ENCODE measurements around the gene RELN.

The RELN gene

DNA sequence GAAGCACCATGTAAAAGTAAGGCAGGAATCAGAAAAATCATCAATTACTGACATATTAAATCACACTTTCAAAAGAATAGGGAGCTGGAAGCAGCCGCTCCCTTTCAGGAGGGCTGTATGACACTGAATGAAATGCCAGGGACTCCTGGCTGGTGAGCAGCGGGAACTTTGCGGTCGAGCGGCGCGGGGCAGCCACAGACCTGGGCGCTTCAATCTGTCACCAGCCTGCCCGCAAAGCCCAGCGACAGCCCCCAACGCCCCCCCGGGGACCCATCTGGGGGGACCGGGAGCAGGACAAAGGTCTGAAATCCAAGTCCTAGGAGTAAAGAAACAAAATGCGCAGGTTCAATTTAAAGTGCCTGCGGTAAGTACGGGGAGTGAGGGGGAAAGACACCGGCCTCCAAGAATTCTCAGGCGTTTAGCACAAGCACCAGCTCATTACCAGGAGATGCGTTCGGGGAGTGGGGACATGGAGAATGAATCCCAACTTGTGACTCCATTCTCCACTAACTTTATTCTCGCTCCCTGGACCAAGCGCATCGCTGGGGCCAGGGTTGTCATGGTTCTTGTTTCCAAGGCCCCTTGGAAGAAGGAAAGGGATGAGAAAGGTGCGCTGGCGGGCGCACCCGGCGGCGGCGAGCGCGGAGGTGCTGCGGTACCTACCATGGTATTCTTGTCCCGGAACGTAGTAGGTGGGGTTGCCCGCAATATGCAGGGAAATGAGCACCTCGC is 824 bp downstream of the RELN start (continued):
- TF ChIP-seq ZNF8 (CRISPR knock-in tag; IDR thresholded peaks at IDR 0.05) (no peak), GLIS3 (CRISPR knock-in tag; IDR thresholded peaks at IDR 0.05) (no peak), TCF4 (CRISPR knock-in tag; IDR thresholded peaks at IDR 0.05; ENCODE audit: borderline replicate concordance) (no peak), ZC3H10 (CRISPR knock-in tag; IDR thresholded peaks at IDR 0.05) (no peak), ZFP3 (CRISPR knock-in tag; IDR thresholded peaks at IDR 0.05) (no peak), OSR1 (CRISPR knock-in tag; IDR thresholded peaks at IDR 0.05) (no peak), ARNTL (CRISPR knock-in tag; IDR thresholded peaks at IDR 0.05; ENCODE audit: borderline replicate concordance, low read depth) (no peak)

DNA sequence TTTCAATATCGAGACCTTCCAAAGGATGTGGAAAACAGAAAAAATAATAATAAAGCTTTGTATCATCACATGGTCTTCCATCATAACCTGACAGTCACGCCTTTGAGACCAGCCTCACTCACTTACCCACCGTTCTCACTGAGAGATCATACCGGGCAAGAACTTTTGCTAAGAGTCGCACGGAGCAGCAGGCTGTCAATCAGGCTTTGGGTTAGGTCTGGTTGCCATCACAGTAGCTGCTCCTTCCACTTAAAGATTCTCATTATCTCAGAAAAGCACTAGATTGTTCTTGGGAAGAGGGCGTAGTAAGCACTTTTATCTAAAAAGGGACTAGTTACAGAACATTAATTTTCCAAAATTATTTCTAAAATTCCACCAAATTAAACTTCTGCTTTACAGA is 2.0 kb downstream of the RELN start:
- TF ChIP-seq SNAI2 (CRISPR knock-in tag; IDR thresholded peaks at IDR 0.05) (no peak), CSDC2 (CRISPR knock-in tag; IDR thresholded peaks at IDR 0.05) (no peak), TCF4 (CRISPR knock-in tag; IDR thresholded peaks at IDR 0.05; ENCODE audit: borderline replicate concordance) (no peak), ZFP30 (CRISPR knock-in tag; IDR thresholded peaks at IDR 0.05) (no peak), ZNF70 (CRISPR knock-in tag; IDR thresholded peaks at IDR 0.05) (no peak)
- TF ChIP-seq, protein P1, sequence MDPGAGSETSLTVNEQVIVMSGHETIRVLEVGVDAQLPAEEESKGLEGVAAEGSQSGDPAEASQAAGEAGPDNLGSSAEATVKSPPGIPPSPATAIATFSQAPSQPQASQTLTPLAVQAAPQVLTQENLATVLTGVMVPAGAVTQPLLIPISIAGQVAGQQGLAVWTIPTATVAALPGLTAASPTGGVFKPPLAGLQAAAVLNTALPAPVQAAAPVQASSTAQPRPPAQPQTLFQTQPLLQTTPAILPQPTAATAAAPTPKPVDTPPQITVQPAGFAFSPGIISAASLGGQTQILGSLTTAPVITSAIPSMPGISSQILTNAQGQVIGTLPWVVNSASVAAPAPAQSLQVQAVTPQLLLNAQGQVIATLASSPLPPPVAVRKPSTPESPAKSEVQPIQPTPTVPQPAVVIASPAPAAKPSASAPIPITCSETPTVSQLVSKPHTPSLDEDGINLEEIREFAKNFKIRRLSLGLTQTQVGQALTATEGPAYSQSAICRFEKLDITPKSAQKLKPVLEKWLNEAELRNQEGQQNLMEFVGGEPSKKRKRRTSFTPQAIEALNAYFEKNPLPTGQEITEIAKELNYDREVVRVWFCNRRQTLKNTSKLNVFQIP (CRISPR knock-in tag; IDR thresholded peaks at IDR 0.05; ENCODE audit: borderline replicate concordance, low read depth), result no peak
- no peak for ATAC-seq

DNA sequence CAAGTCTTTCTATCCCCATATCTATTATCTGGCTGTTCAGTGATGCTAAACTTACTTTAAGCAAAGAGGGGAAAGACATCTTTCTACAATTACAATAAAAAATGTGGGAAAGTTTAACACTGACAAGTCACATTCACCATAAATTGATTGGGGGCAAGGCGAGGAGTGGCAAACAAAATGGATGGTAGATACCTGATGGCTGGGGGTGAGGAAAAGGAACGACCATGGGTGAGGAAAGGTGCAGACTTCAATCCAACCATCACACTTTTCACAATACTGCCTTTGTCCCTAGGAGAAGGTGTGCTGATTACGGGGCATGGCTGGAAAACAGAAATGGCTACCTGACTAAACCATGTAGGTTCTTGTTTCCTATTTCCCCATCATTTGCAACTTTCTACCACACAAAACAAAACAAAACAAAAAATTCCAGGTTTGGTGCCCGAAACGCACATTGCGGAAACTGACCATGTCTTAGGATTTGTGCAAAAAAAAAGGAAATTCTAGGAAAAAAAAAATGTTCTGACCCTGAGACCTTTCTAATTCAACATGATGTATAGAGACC is 3.8 kb downstream of the RELN start:
- no peak for ATAC-seq
- no peak for TF ChIP-seq BACH2 (CRISPR knock-in tag; IDR thresholded peaks at IDR 0.05; ENCODE audit: borderline replicate concordance)
- no peak for TF ChIP-seq ISL1 (CRISPR knock-in tag; IDR thresholded peaks at IDR 0.05)
- no peak for TF ChIP-seq ESRRG (CRISPR knock-in tag; IDR thresholded peaks at IDR 0.05)
- no peak for TF ChIP-seq CSDC2 (CRISPR knock-in tag; IDR thresholded peaks at IDR 0.05)
- TF ChIP-seq, protein P1 (CRISPR knock-in tag; IDR thresholded peaks at IDR 0.05; ENCODE audit: borderline replicate concordance, low read depth), result no peak
- no peak for TF ChIP-seq GLIS3 (CRISPR knock-in tag; IDR thresholded peaks at IDR 0.05)
- no peak for TF ChIP-seq OSR1 (CRISPR knock-in tag; IDR thresholded peaks at IDR 0.05)

DNA sequence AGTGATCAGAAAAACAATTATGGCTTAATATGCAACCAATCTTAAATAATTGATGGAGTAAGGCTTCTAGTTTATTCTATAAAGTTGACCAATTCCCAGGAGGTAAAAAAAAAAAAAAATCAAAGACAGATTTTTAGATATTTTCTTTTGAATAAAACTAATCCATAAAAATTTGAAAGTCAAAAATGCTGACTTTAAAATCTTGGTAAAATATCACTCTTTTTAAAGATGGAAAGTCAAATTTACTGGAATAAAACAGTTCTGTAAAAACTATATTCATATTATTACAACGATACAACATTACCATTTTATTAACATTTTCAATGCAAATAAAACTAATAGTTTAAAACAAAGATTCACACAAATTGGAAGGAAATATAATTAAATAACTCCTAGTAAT is 5.4 kb downstream of the RELN start:
- TF ChIP-seq ZC3H10 (CRISPR knock-in tag; IDR thresholded peaks at IDR 0.05) (no peak), GLIS3 (CRISPR knock-in tag; IDR thresholded peaks at IDR 0.05) (no peak), PPARA (CRISPR knock-in tag; IDR thresholded peaks at IDR 0.05; ENCODE audit: borderline replicate concordance) (no peak), RARB (CRISPR knock-in tag; IDR thresholded peaks at IDR 0.05) (no peak), OSR1 (CRISPR knock-in tag; IDR thresholded peaks at IDR 0.05) (no peak), TCF4 (CRISPR knock-in tag; IDR thresholded peaks at IDR 0.05; ENCODE audit: borderline replicate concordance) (no peak), TOX (CRISPR knock-in tag; IDR thresholded peaks at IDR 0.05; ENCODE audit: borderline replicate concordance) (no peak)
- no peak for ATAC-seq

DNA sequence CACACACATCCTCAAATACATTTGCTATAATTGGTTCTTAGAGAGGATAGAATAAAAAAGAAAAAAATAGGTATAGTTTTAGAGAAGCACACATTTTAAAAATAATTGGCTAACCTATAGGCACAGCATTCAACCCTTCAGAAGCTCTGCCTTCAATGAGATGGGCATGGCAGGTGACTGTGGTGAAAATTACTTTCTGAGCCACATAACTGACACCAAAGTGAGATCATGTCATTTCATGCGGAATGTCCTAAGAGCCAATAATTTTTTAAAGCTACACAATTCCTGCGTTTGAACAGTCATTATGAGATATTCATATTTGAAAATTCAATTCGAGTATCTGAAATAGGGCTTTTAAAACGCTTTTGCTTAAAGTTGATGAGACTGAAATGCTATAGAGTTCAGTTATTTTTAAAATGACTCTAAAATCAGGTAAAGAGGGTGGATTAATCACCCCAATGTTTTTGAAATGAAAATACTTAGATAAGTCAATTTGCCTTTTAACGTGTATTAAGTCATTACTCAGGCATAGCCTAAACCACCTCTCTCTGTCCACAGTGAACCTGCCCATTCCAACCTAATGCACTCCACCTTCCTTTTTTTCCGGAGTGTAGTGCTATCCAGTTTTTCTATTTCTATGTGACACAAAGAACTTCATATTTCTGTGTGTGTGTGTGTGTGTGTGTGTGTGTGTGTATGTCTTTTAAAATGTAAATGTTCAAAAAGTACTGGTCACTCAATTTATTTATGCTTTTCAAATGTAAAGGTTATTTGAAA is 6.1 kb downstream of the RELN start:
- ATAC-seq, result no peak

More for the DNA sequence above, 6.1 kb downstream of the RELN start:
- no peak for TF ChIP-seq SNAI2 (CRISPR knock-in tag; IDR thresholded peaks at IDR 0.05)
- TF ChIP-seq, protein P1 (CRISPR knock-in tag; IDR thresholded peaks at IDR 0.05; ENCODE audit: borderline replicate concordance, low read depth), result no peak

All from SK-N-SH treated with all-trans-retinoic acid at 6 μM for 48 hours (cell line).